Erythroblast (primary cell): ENCODE results near the gene ERBB2.

Experiments used
- GATA1 ChIP-seq: IDR thresholded peaks from 2 replicates; pipeline ENCODE4 v1.6.1; 2011; ENCODE audit warnings: low read depth, mild to moderate bottlenecking, control low read depth, low read length, moderate library complexity
- POLR2A ChIP-seq: IDR thresholded peaks from 2 replicates; pipeline ENCODE4 v1.6.1; 2011; ENCODE audit warnings: mild to moderate bottlenecking, low read length

DNA sequence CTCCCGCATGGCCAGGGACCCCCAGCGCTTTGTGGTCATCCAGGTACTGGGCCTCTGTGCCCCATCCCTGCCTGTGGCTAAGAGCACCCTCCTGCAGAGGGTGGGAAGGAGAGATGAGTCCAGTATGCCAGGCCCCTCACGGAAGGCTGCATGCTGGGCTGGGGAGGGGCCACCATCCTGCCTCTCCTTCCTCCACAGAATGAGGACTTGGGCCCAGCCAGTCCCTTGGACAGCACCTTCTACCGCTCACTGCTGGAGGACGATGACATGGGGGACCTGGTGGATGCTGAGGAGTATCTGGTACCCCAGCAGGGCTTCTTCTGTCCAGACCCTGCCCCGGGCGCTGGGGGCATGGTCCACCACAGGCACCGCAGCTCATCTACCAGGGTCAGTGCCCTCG lies 26.8 kb downstream of the ERBB2 start:
- TF ChIP-seq POLR2A: no peak
- no peak for TF ChIP-seq GATA1
